ENCODE measurements around the gene RETSAT.
"Not testable (repeated sequence)": the region's sequence is repeated elsewhere in the genome, so short reads cannot be mapped to it uniquely, and the experiment has no call there.

DNA sequence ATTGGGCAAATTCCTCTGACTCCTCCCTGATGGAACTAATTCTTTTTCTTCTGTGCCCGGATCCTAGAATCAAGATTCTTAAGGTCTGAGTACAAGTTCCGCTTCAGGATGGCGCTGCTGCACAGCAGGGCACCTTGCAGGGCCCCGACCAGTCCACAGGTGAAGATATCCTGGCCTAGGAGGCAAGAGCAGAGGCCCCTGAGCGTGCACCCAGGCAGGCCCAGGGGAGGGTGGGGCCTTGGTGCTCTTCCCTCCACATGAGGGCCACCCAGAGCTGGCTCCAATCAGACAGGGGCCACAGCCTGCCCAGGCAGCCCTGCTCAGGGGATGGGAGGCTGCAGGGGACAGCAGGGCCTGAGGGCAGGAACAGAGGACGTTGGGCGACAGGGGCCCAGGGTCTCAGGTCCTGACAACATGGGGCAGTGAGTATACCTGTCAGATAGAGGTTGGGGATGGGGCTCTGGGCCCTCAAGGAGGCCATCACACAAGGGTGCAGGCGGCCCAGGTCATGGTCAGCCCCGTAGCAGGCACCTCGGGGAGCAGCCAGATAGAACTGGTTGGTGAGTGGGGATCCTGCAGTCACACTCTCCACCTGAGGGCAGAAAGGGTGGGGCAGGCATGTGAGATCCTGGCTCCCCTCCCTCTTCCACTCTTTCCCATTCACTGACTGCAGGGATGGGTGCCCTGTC lies 11.0 kb downstream of the RETSAT start:
- TF ChIP-seq CTCF (IDR thresholded peaks at IDR 0.05; ENCODE audit: insufficient read depth, low read length); GABPA (IDR thresholded peaks at IDR 0.05; ENCODE audit: low read depth): not testable (repeated sequence)

Measured in HL-60 (cell line).